Activated gamma-delta T cell treated with Interleukin-2 at 50 U/mL for 16 hours (primary cell): Measurements from ENCODE around the gene NEUROG1.

Experiments used
- DNase-seq: peaks from one replicate; pipeline ENCODE4 v3.0.0-alpha.2; 2020

The NEUROG1 gene

DNA sequence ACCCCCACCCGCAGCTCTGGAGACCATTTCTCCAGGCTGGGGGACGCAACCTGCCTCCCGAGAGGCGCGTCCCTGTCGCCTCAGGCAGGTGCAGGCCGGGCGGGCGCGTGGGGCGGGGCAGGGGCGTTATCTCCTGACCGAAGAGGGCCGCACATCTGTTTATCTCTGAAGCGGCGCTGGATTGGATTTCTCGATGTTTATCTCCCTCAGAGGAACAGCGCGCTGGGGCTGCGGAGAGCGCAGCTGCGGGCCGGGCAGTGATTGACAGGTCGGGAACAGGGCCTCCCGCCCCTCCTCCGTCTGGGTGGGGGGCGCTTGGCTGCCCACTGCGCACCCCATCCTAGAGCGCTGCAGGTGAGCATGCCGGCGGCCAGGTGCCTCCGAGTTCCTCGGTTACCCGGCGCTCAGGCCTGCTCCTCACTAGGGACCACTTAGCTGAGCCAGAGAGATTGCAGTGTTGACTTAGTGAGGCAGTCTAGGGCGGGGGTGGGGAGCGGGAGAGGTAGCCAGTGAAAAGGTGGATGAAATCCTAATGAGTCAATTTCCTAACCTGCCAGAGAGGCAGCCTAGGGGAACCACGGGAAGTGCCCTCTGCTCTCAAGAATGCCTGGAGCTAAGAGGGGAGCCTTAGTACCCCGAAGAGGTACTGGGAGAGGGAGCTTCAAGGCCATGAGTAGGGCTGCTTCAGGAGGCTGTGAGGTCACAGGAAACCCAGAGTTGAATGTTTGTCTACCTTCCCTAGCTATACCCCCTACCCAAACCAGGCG lies 44.0 kb downstream of the NEUROG1 start:
- DNase-seq: no peak

GRCh38 chr5:135491038-135491551 lies 44.7 kb downstream of the NEUROG1 start:
- no peak for DNase-seq

- no peak for DNase-seq
These were observed 45.3 kb downstream of the NEUROG1 start for GRCh38 chr5:135490245-135491037.

DNA sequence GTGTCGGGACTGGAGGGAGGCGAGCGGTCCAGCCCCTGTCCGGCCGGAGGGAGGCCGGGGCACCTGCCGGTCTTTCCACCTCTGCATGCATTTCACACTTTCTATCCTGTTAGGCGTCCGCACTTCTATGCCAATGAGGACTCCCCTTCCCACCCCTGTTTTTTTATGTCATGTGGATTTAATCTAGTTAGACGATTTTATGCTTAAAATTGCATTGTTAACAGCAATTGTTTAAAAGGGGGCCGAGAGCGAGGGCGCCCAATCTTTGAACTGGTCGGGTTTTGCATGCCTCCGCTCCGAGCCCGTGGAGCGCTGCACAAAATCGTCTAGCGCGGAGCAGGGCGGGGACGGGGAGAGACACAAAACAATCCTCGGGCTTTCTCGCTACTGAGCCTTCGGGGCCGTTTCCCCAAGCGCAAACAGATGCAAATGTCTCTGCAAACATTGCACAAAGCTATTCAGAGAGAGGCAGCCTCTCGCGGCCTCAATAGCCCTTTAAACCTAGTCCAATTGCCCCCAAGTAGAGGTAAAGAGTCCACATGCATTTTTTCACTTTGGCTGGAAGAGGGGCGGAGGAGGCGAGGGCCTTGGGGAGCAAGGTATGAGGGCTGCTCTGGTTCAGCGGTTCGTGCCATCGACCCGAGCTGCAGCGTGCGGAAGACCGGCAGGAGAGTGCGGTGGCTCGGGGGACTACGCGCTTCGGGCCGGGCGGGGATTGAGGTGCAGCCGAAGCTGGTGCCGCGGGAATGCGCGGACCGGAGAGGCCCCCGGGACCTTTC lies 46.1 kb downstream of the NEUROG1 start:
- DNase-seq: no peak

GRCh38 chr5:135488727-135489465 lies 46.9 kb downstream of the NEUROG1 start:
- DNase-seq: no peak

GRCh38 chr5:135487839-135488514 lies 47.8 kb downstream of the NEUROG1 start:
- DNase-seq: no peak

GRCh38 chr5:135487037-135487395 lies 48.7 kb downstream of the NEUROG1 start:
- no peak for DNase-seq

DNA sequence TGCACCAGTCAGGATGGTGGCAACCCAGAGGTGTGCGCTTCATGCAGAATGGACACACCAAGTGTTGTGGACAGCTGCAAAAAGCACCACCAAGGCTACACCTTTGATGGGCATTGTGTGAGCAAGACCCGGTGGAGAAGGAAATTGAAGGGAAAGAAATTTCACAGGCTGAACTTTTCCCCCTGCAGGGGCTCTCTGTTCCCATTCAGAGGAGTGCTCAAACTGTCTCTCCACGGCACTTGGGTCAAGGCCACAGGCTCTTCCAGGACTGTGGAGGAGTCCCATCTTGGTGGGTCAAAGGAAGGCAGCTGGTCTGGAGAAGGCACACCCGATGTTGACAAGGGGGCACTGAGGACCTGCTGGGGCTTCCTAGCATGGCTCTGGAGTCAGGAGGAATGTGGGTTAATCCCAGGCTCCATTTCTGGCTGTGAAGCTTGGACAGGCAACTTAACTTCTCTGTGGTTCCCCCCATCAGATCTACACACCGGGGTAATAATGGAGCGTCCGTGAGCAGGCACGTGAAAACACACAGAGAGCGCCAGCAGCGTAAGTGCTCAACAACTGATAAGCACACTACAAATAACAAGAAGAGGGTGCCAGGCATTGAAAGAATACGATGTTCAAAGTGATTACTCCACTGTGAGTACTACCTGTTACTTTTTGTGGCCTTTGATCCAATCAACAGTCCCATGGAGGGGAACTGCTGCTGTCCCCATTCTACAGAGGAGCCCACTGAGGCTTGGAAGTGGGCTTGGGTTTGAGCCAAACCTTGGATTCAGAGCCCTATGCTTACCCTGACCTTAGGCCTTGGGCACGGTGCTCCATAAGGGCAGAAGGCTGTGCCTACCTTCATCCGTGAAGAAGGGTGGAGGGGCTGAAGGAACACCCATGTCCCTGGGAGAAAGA lies 49.4 kb downstream of the NEUROG1 start:
- DNase-seq: no peak

DNA sequence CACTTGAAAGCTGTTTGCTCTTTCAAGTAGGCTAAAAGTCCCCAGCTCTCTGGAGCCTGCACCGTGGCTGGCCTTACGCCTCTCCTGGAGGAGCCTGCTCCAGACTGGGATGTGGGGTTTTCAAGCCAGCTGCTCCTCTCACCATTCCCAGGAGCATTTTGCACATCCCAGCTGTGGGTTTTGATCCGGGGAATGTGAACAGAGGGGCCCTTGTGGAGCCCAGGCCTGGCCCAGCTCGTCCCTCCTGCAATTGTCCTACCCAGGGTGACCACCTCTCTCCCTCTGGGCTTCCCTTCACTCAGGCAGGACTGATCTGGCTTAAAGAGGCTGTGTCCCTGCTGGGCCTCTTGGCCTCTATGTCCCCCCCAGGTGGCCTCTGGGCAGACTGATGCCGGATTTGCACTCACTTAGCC lies 51.1 kb downstream of the NEUROG1 start:
- no peak for DNase-seq
